ENCODE data around the gene NRM.

The NRM gene

DNA sequence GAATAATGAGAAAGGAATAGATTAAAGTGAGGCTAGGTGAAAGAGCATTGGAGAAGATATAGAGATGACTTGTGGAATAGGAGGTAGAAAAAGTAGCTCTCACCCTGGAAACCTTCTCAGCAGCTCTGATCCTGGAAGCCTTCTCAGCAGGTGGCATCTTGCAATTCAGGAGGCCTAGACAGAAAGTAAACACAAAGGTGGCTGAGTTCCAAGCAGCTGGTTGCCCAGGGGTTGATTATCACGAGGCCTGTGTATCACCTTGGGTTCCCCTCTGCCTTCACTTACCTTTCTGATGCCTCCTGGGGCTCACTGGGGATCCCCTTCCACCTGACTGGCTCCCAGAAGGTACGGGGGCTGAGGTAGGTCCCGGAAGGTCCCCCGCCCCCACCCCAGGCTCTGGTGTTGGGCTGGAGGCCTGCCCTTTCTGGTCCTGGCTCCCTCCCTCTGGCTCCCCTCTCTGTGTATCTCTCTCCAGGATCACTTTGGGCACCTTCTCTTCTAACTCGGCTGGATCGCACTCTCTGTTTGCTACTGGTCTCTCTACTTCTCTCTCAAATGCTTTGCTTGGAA is 16.6 kb upstream of the NRM start:
- WGBS, 2 experiments: 91% methylated on average over 6 of the region's 6 CpGs
- Histone ChIP-seq H3K36me3 (ENCODE audit: control insufficient read depth, insufficient read depth, low read length) (peaks cover 50% of the 10 kb centered on the region), H3K27ac (ENCODE audit: insufficient read depth, low read depth, low read length, poor library complexity, severe bottlenecking) (no peak overlapping the region)

DNA sequence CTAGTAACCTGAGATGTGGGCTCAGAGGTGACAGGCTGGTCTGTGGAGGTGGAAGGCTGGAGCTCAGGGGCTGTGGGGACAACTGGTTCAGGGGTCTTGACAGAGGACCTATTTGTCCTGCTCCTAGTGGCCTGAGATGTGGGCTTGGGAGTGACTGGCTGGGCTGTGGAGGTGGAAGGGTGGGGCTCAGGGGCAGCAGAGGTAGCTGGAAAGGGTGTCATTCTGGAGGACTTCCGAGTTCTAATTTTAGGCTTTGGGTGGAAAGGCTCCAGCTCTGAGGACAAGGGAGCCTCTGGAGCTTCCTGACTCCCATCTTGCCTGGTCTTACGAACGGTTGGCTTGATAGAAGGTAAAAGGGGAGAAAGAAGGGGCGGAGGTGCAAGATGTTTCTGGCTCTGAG is 14.8 kb upstream of the NRM start:
- no peaks in the 10 kb centered on the region for H3K4me1 ChIP-seq (ENCODE audit: control insufficient read depth, insufficient read depth, low read length)
- no peaks in the 10 kb centered on the region for H3K9me3 ChIP-seq (ENCODE audit: control insufficient read depth, low read length)
- H3K27me3 ChIP-seq (ENCODE audit: control insufficient read depth, insufficient read depth, low read length, poor library complexity, severe bottlenecking): no peaks in the 10 kb centered on the region
- H3K36me3 ChIP-seq (ENCODE audit: control insufficient read depth, insufficient read depth, low read length): peaks cover 36% of the 10 kb centered on the region
- H3K4me3 ChIP-seq (ENCODE audit: insufficient read depth, low read depth, low read length): no peak overlapping the region
- 94 to 96% methylated on average over 4 of the region's 4 CpGs for WGBS, 2 experiments
- H3K27ac ChIP-seq (ENCODE audit: insufficient read depth, low read depth, low read length, poor library complexity, severe bottlenecking): no peak overlapping the region

More for the DNA sequence above, 16.6 kb upstream of the NRM start:
- Histone ChIP-seq H3K9me3 (ENCODE audit: control insufficient read depth, low read length) (no peaks in the 10 kb centered on the region), H3K4me1 (ENCODE audit: control insufficient read depth, insufficient read depth, low read length) (no peaks in the 10 kb centered on the region), H3K4me3 (ENCODE audit: insufficient read depth, low read depth, low read length) (no peak overlapping the region), H3K27me3 (ENCODE audit: control insufficient read depth, insufficient read depth, low read length, poor library complexity, severe bottlenecking) (no peaks in the 10 kb centered on the region)

DNA sequence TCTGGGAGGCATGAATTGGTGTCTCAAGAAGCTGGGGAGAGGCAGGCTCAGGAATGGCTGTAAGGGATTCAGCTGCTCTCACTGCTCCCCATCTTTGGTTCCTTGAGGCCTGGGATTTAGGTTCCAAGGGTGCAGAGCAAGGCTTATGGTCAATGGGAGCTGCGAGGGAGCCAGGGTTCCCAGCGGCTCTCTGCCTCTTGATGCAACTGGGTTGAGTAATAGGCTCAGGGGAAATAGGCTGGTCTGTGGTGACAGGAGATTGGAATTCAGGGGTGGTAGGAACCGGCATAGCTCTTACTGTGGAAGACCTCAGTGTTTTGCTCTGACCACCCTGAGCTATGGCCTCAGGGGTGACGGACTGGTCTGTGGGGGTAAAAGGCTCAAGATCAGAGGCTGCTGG is 13.0 kb upstream of the NRM start:
- Histone ChIP-seq H3K36me3 (ENCODE audit: control insufficient read depth, insufficient read depth, low read length) (peaks cover 36% of the 10 kb centered on the region), H3K27me3 (ENCODE audit: control insufficient read depth, insufficient read depth, low read length, poor library complexity, severe bottlenecking) (no peaks in the 10 kb centered on the region), H3K27ac (ENCODE audit: insufficient read depth, low read depth, low read length, poor library complexity, severe bottlenecking) (no peak overlapping the region), H3K4me3 (ENCODE audit: insufficient read depth, low read depth, low read length) (no peak overlapping the region), H3K4me1 (ENCODE audit: control insufficient read depth, insufficient read depth, low read length) (no peaks in the 10 kb centered on the region), H3K9me3 (ENCODE audit: control insufficient read depth, low read length) (no peaks in the 10 kb centered on the region)
- 93 to 96% methylated on average over 4 of the region's 4 CpGs for WGBS, 2 experiments

DNA sequence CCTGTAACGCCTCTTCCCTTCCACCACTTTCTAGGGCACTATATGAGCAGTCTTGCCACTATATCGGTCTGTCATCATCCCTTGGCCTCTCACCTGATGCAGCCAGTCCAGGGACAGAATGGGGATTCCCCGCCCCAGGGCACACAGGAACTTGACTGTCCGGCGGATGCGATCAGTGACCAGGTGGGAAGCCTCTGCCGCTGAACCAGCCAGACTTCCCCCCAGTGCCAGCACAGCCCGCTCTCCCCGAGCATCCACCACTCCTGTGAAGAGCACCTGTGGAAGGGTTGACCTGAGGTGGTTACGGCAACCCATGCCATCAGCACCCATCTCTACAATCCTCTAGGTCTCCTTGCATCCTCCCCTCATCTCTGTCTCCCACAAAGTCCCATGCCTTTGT is 12.2 kb upstream of the NRM start:
- H3K36me3 ChIP-seq (ENCODE audit: control insufficient read depth, insufficient read depth, low read length): peaks cover 36% of the 10 kb centered on the region
- 94 to 95% methylated on average over 10 of the region's 10 CpGs for WGBS, 2 experiments

DNA sequence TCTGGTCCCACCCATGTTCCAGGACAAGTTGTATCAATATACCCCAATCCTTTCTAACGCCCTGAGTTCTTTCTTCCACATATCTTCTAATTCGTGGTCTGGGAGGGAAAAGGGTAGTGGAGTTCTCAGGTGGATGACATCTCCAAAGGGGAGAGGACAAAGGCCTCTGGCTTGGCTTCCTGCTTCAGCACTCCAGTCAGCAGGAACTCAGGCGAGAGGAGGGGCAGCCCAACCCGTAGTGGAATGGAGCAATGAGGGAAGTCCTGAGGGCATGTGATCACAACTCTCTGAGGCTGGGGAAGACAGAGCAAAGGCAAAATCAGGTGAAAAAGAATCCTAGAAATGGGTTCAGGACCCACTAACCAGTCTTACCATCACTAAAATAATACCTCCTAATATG is 9.6 kb upstream of the NRM start:
- H3K36me3 ChIP-seq (ENCODE audit: control insufficient read depth, insufficient read depth, low read length): peaks cover 25% of the 10 kb centered on the region
- H3K4me1 ChIP-seq (ENCODE audit: control insufficient read depth, insufficient read depth, low read length): no peaks in the 10 kb centered on the region
- 59 to 78% methylated on average over 2 to 4 of the region's 4 CpGs for WGBS, 2 experiments
- H3K27ac ChIP-seq (ENCODE audit: insufficient read depth, low read depth, low read length, poor library complexity, severe bottlenecking): no peak overlapping the region
- no peaks in the 10 kb centered on the region for H3K27me3 ChIP-seq (ENCODE audit: control insufficient read depth, insufficient read depth, low read length, poor library complexity, severe bottlenecking)
- H3K4me3 ChIP-seq (ENCODE audit: insufficient read depth, low read depth, low read length): no peak overlapping the region
- H3K9me3 ChIP-seq (ENCODE audit: control insufficient read depth, low read length): no peaks in the 10 kb centered on the region

More for the DNA sequence above, 12.2 kb upstream of the NRM start:
- Histone ChIP-seq H3K4me1 (ENCODE audit: control insufficient read depth, insufficient read depth, low read length) (no peaks in the 10 kb centered on the region), H3K4me3 (ENCODE audit: insufficient read depth, low read depth, low read length) (no peak overlapping the region), H3K27me3 (ENCODE audit: control insufficient read depth, insufficient read depth, low read length, poor library complexity, severe bottlenecking) (no peaks in the 10 kb centered on the region), H3K27ac (ENCODE audit: insufficient read depth, low read depth, low read length, poor library complexity, severe bottlenecking) (no peak overlapping the region), H3K9me3 (ENCODE audit: control insufficient read depth, low read length) (no peaks in the 10 kb centered on the region)

DNA sequence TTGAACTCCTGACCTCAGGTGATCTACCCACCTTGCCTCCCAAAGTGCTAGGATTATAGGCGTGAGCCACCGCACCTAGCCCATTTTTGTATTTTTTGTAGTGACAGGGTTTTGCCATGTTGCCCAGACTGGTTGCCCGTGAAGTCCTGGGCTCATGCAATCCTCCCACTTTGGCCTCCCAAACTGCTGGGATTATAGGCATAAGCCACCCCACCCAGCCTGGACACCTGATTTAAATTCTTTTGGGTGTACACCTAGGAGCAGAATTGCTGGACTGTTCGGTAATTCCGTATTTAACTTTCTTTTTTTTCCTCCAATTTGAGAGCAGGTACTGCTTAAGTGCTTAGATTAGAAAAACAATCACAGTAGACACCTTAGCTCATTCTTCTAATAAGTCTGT is 5.6 kb upstream of the NRM start:
- Histone ChIP-seq H3K27ac (ENCODE audit: insufficient read depth, low read depth, low read length, poor library complexity, severe bottlenecking) (no peak overlapping the region), H3K4me1 (ENCODE audit: control insufficient read depth, insufficient read depth, low read length) (peaks cover 2% of the 10 kb centered on the region), H3K27me3 (ENCODE audit: control insufficient read depth, insufficient read depth, low read length, poor library complexity, severe bottlenecking) (no peaks in the 10 kb centered on the region), H3K36me3 (ENCODE audit: control insufficient read depth, insufficient read depth, low read length) (peaks cover 6% of the 10 kb centered on the region), H3K9me3 (ENCODE audit: control insufficient read depth, low read length) (no peaks in the 10 kb centered on the region), H3K4me3 (ENCODE audit: insufficient read depth, low read depth, low read length) (no peak overlapping the region)
- 92 to 93% methylated on average over 5 of the region's 5 CpGs for WGBS, 2 experiments

DNA sequence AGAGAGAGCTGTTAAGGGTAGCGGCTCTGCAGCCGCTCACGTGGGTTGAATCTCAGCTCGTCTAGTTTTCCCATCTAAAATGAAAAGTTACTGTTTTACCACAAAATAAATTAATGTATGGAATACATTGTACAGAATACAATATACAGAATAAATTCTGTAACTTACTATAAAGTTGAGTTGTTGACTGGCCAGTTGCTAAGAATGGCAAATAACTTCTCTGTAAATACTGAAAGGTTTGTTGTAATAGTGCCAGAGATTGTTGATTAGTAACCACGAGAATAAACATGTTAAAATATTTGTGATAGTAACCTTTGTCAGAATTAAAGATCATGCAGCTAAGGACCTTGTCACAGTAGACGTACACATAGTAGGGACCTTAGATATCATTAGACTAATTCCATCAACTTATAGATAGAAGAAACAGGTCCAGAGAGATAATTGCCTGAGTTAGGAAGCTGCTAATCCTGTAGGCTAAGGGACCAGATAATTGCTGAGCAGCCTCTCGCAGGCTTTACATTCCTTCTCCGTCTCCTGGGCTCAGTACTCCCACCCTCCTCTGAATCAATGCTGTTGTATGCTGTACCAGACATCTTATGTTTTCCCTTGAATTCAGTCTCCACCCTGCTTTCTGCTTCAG is 544 bp upstream of the NRM start:
- Histone ChIP-seq H3K27me3 (ENCODE audit: control insufficient read depth, insufficient read depth, low read length, poor library complexity, severe bottlenecking) (no peaks in the 10 kb centered on the region), H3K4me1 (ENCODE audit: control insufficient read depth, insufficient read depth, low read length) (peaks cover 25% of the 10 kb centered on the region), H3K4me3 (ENCODE audit: insufficient read depth, low read depth, low read length) (peak overlapping the region; percentile 72), H3K9me3 (ENCODE audit: control insufficient read depth, low read length) (no peaks in the 10 kb centered on the region), H3K36me3 (ENCODE audit: control insufficient read depth, insufficient read depth, low read length) (no peaks in the 10 kb centered on the region), H3K27ac (ENCODE audit: insufficient read depth, low read depth, low read length, poor library complexity, severe bottlenecking) (peak overlapping the region; percentile 30)
- 17 to 26% methylated on average over 7 of the region's 8 CpGs for WGBS, 2 experiments

DNA sequence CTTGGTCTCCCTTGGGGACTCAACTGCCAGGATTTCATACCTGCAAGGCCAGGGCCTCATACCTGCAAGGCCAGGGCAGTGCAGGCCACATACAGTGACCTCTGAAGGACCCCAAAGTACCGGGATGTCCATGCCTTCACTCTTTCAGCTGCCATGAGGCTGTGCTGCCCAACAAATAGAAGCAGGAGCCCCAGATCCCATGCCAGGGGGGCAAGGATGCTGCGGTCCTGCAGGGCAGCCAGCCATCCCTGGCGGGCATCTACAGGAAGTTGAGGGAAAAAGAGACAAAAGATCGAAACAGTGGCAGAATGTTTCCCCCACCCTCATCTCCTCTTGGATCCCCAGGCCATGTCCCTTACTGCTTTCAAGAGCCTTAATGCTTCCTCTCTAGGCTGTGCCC is 799 bp downstream of the NRM start:
- H3K4me3 ChIP-seq (ENCODE audit: insufficient read depth, low read depth, low read length): peak overlapping the region; percentile 72
- H3K9me3 ChIP-seq (ENCODE audit: control insufficient read depth, low read length): no peaks in the 10 kb centered on the region
- H3K36me3 ChIP-seq (ENCODE audit: control insufficient read depth, insufficient read depth, low read length): no peaks in the 10 kb centered on the region
- H3K27ac ChIP-seq (ENCODE audit: insufficient read depth, low read depth, low read length, poor library complexity, severe bottlenecking): no peak overlapping the region
- 59 to 60% methylated on average over 4 of the region's 4 CpGs for WGBS, 2 experiments
- H3K27me3 ChIP-seq (ENCODE audit: control insufficient read depth, insufficient read depth, low read length, poor library complexity, severe bottlenecking): no peaks in the 10 kb centered on the region
- H3K4me1 ChIP-seq (ENCODE audit: control insufficient read depth, insufficient read depth, low read length): peaks cover 31% of the 10 kb centered on the region

DNA sequence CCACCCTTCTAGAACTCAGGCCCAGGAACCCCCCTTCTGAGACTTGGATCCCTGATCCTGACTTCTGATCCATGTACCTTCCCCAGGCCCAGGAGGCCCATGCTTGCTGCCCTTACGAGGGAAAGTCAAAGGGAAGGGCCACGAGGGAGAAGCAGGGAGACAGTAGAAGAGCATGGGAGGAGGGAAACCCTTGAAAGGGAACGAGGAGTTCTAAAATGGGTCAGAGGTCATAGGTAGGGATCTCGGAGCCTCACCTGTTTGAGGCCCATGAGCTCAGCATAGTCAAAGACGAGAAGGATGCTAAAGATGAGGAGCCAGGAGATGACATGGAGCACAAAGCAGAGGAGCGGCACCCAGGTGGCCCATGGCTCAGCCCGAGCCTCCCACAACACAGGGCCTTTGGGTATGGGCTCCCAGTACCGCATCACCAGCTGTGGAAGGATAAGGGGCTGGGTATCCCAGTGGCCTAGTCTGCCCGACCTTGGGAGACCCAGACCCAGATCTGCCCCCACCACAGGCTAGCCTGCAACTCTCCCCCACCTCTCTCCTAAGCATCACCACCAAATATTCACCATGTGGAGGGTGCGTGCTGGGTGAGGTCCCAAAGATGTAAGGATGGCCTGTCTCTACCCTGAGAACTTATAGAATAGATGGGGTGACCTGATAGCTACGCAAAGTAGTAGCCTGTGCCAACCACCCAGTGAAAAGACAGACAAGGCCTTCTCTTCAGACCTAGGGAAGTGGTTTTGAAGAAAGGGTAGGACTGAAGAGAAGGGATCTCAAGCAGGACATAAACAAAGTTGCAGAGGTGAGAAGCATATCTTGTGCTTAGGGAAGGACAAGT is 1.5 kb downstream of the NRM start:
- H3K4me3 ChIP-seq (ENCODE audit: insufficient read depth, low read depth, low read length): peak overlapping the region; percentile 72
- H3K36me3 ChIP-seq (ENCODE audit: control insufficient read depth, insufficient read depth, low read length): no peaks in the 10 kb centered on the region

DNA sequence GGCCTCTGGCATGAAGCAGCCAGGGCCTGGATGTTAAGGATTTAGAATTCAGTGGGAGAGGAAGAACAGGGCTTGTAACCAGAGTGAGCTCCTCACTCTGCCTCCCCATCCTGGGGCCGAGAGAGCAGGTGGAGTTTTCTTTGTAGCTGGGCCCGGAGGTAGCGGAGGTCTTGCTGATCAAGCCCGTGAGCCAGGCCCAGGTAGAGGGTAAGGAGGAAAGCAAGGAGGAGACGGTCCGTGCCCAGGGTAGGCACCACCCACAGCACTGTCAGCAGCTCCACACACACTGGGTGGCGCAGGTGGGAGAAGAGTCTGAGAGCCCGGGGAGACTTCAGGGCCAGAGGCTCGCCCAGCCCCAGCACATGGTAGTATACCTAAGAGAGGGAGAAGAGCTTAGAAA is 2.2 kb downstream of the NRM start:
- 93 to 95% methylated on average over 9 of the region's 9 CpGs for WGBS, 2 experiments
- no peak overlapping the region for H3K27ac ChIP-seq (ENCODE audit: insufficient read depth, low read depth, low read length, poor library complexity, severe bottlenecking)

More for the DNA sequence above, 1.5 kb downstream of the NRM start:
- WGBS, 2 experiments: 94% methylated on average over 11 of the region's 11 CpGs
- no peaks in the 10 kb centered on the region for H3K27me3 ChIP-seq (ENCODE audit: control insufficient read depth, insufficient read depth, low read length, poor library complexity, severe bottlenecking)
- H3K27ac ChIP-seq (ENCODE audit: insufficient read depth, low read depth, low read length, poor library complexity, severe bottlenecking): no peak overlapping the region
- peaks cover 37% of the 10 kb centered on the region for H3K4me1 ChIP-seq (ENCODE audit: control insufficient read depth, insufficient read depth, low read length)
- H3K9me3 ChIP-seq (ENCODE audit: control insufficient read depth, low read length): no peaks in the 10 kb centered on the region

More for the DNA sequence above, 2.2 kb downstream of the NRM start:
- no peaks in the 10 kb centered on the region for H3K36me3 ChIP-seq (ENCODE audit: control insufficient read depth, insufficient read depth, low read length)
- no peaks in the 10 kb centered on the region for H3K27me3 ChIP-seq (ENCODE audit: control insufficient read depth, insufficient read depth, low read length, poor library complexity, severe bottlenecking)
- H3K4me3 ChIP-seq (ENCODE audit: insufficient read depth, low read depth, low read length): no peak overlapping the region
- peaks cover 43% of the 10 kb centered on the region for H3K4me1 ChIP-seq (ENCODE audit: control insufficient read depth, insufficient read depth, low read length)
- H3K9me3 ChIP-seq (ENCODE audit: control insufficient read depth, low read length): no peaks in the 10 kb centered on the region

All from ectodermal cell (in vitro differentiated cells).